ENCODE results near the gene ZNF655.
A peak's percentile ranks its signal among the peaks of the same experiment; 100 is the strongest.
"Not testable (repeated sequence)": the region's sequence is repeated elsewhere in the genome, so short reads cannot be mapped to it uniquely, and the experiment has no call there.

Gene ZNF655

GRCh38 chr7:99579956-99580777 is 21.7 kb downstream of the ZNF655 start (continued):
- TF ChIP-seq BCL11B (tag by site-specific recombination; IDR thresholded peaks at IDR 0.05; ENCODE audit: low read depth) (no peak), ZNF404 (tag by site-specific recombination; IDR thresholded peaks at IDR 0.05) (no peak), ZNF555 (tag by site-specific recombination; conservative IDR thresholded peaks at IDR 0.05) (no peak), ZNF529 (tag by site-specific recombination; IDR thresholded peaks at IDR 0.05; ENCODE audit: insufficient replicate concordance) (no peak), KLF10 (tag by site-specific recombination; IDR thresholded peaks at IDR 0.05) (no peak), ZNF423 (tag by site-specific recombination; IDR thresholded peaks at IDR 0.05) (no peak), KLF7 (tag by site-specific recombination; IDR thresholded peaks at IDR 0.05; ENCODE audit: borderline replicate concordance) (no peak), ZNF335 (tag by site-specific recombination; conservative IDR thresholded peaks at IDR 0.05) (peak; percentile 80), ZNF341 (tag by site-specific recombination; IDR thresholded peaks at IDR 0.05; ENCODE audit: low read depth) (no peak), ZNF274 (IDR thresholded peaks at IDR 0.05; ENCODE audit: low read length) (no peak), ZNF274 (tag by site-specific recombination; IDR thresholded peaks at IDR 0.05; ENCODE audit: borderline replicate concordance) (no peak), ZNF530 (tag by site-specific recombination; IDR thresholded peaks at IDR 0.05; ENCODE audit: low read depth) (no peak)

GRCh38 chr7:99580778-99581332 is 22.4 kb downstream of the ZNF655 start:
- not testable (repeated sequence) for H3K27ac ChIP-seq (ENCODE audit: extremely low read depth, low read depth, low read length); H3K4me3 ChIP-seq (ENCODE audit: low read depth, low read length); H3K4me1 ChIP-seq (ENCODE audit: control insufficient read depth, insufficient read depth, low read length); H3K9me3 ChIP-seq (ENCODE audit: control insufficient read depth, insufficient read depth, low read depth, low read length); H3K36me3 ChIP-seq (ENCODE audit: control insufficient read depth in 2 of 2, insufficient read depth in 1 of 2, low read length in 2 of 2)
- POLR2A ChIA-PET: interaction anchor here (1.0 kb wide), 1 partner anchor 23 kb away, joined by 5 read pairs; the partner anchor contains the start of gene ZNF655
- CTCF ChIA-PET: interaction anchor here (0.7 to 1.1 kb wide), 4 partner anchors 55 to 1702 kb away, joined by 3 to 5 read pairs (median 4); no protein-coding TSS in a partner anchor
- TF ChIP-seq ZNF394 (tag by site-specific recombination; IDR thresholded peaks at IDR 0.05; ENCODE audit: borderline replicate concordance) (peak; percentile 96), ZNF664 (tag by site-specific recombination; IDR thresholded peaks at IDR 0.05) (peak; percentile 71), ZXDB (tag by site-specific recombination; IDR thresholded peaks at IDR 0.05) (peak; percentile 63), AEBP2 (tag by site-specific recombination; IDR thresholded peaks at IDR 0.05; ENCODE audit: borderline replicate concordance) (peak; percentile 61; the same call in 1 of the 2 replicates), ZNF426 (tag by site-specific recombination; IDR thresholded peaks at IDR 0.05) (peak; percentile 91), ZNF433 (tag by site-specific recombination; IDR thresholded peaks at IDR 0.05; ENCODE audit: low read depth) (peak; percentile 53; the same call in 1 of the 2 replicates), ZNF654 (tag by site-specific recombination; IDR thresholded peaks at IDR 0.05; ENCODE audit: low read depth) (peak; percentile 56), ZNF266 (tag by site-specific recombination; IDR thresholded peaks at IDR 0.05; ENCODE audit: low read depth) (peak; percentile 76), ZFP3 (tag by site-specific recombination; IDR thresholded peaks at IDR 0.05; ENCODE audit: low read depth) (peak; percentile 36; the same call in 1 of the 2 replicates), ZNF404 (tag by site-specific recombination; IDR thresholded peaks at IDR 0.05) (peak; percentile 81), ZNF223 (tag by site-specific recombination; IDR thresholded peaks at IDR 0.05) (peak; percentile 62; the same call in 1 of the 2 replicates), ZNF529 (tag by site-specific recombination; IDR thresholded peaks at IDR 0.05; ENCODE audit: insufficient replicate concordance) (peak; percentile 64), ZBTB1 (tag by site-specific recombination; IDR thresholded peaks at IDR 0.05) (peak; percentile 53; the same call in 1 of the 2 replicates), ZFP37 (tag by site-specific recombination; IDR thresholded peaks at IDR 0.05) (0 out of 2 replicates have a peak, but pooled peaks have one; percentile 33), ZNF558 (tag by site-specific recombination; IDR thresholded peaks at IDR 0.05) (peak; percentile 83), KLF7 (tag by site-specific recombination; IDR thresholded peaks at IDR 0.05; ENCODE audit: borderline replicate concordance) (0 out of 2 replicates have a peak, but pooled peaks have one; percentile 37), GFI1B (tag by site-specific recombination; IDR thresholded peaks at IDR 0.05) (0 out of 2 replicates have a peak, but pooled peaks have one; percentile 24)
- TF ChIP-seq, protein P1, sequence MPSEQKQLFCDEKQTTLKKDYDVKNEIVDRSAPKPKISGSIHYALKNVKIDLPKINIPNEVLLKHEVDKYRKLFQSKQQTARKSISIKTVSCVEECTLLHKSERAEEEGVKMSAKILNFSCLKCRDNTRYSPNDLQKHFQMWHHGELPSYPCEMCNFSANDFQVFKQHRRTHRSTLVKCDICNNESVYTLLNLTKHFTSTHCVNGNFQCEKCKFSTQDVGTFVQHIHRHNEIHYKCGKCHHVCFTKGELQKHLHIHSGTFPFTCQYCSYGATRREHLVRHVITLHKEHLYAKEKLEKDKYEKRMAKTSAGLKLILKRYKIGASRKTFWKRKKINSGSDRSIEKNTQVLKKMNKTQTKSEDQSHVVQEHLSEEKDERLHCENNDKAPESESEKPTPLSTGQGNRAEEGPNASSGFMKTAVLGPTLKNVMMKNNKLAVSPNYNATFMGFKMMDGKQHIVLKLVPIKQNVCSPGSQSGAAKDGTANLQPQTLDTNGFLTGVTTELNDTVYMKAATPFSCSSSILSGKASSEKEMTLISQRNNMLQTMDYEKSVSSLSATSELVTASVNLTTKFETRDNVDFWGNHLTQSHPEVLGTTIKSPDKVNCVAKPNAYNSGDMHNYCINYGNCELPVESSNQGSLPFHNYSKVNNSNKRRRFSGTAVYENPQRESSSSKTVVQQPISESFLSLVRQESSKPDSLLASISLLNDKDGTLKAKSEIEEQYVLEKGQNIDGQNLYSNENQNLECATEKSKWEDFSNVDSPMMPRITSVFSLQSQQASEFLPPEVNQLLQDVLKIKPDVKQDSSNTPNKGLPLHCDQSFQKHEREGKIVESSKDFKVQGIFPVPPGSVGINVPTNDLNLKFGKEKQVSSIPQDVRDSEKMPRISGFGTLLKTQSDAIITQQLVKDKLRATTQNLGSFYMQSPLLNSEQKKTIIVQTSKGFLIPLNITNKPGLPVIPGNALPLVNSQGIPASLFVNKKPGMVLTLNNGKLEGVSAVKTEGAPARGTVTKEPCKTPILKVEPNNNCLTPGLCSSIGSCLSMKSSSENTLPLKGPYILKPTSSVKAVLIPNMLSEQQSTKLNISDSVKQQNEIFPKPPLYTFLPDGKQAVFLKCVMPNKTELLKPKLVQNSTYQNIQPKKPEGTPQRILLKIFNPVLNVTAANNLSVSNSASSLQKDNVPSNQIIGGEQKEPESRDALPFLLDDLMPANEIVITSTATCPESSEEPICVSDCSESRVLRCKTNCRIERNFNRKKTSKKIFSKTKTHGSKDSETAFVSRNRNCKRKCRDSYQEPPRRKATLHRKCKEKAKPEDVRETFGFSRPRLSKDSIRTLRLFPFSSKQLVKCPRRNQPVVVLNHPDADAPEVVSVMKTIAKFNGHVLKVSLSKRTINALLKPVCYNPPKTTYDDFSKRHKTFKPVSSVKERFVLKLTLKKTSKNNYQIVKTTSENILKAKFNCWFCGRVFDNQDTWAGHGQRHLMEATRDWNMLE (tag by site-specific recombination; conservative IDR thresholded peaks at IDR 0.05; ENCODE audit: low read depth): peak; percentile 94

Data from HEK293 (cell line).